GM12878 (cell line): Measurements from ENCODE around the gene PEX11A. TPM values are rescaled to one million over a fixed set of nuclear protein-coding genes. Genes with fewer than 3 reads are reported as not detected.

Experiments
- BACH1 ChIP-seq: fragments of 450-650 bp; IDR thresholded peaks from 2 replicates; pipeline ENCODE4 v1.6.1; 2017; ENCODE audit warnings: mild to moderate bottlenecking, borderline replicate concordance
- BHLHE40 ChIP-seq, 2 experiments: fragments of 450-650 bp in 1 of 2; IDR thresholded peaks; 2 replicates each; pipeline ENCODE4 v1.6.1; 2011 to 2017; ENCODE audit warnings: low read depth in 2 of 2, borderline replicate concordance in 1 of 2, improper control_type of control experiment in 1 of 2, low read length in 1 of 2, mild to moderate bottlenecking in 1 of 2
- HDGF ChIP-seq: fragments of 450-650 bp; IDR thresholded peaks from 2 replicates; pipeline ENCODE4 v1.6.1; 2016; ENCODE audit warnings: antibody characterized with exemption
- KDM1A ChIP-seq: fragments of 200-600 bp; sonication (generic); IDR thresholded peaks from 2 replicates; pipeline ENCODE4 v1.6.1; 2016; ENCODE audit warnings: borderline replicate concordance
- MXI1 ChIP-seq: fragments of 150-350 bp; IDR thresholded peaks from 2 replicates; pipeline ENCODE4 v1.6.1; 2011; ENCODE audit warnings: low read depth, mild to moderate bottlenecking, inconsistent platforms, low read length, improper control_type of control experiment
- polyA plus RNA-seq, 11 experiments: library from polyadenylated mRNA; depleted of rRNA in 4 of 11; unstranded in 6 of 11; stranded (reverse) in 5 of 11; fragments of >200 nt; fragmentation: Nextera tagmentation in 4 of 11; fragmentation: Illumina TruSeq in 1 of 11; extraction: Ambion mirVana in 4 of 11; extraction: Trizol in 1 of 11; gene quantifications; 1 replicate in 1 of 11; 2 replicates in 10 of 11; pipeline versions ENCODE4 v1.2.1 to v1.2.3, GENCODE V29; 2011 to 2016; ENCODE audit warnings: inconsistent platforms in 2 of 11, missing spikeins in 2 of 11, low read depth in 1 of 11
- total RNA-seq, 4 experiments: library from RNA; depleted of rRNA in 3 of 4; stranded (reverse); fragments of >200 nt in 3 of 4; fragmentation: Illumina TruSeq in 1 of 4; extraction: Trizol in 1 of 4; gene quantifications; 2 replicates each; pipeline versions ENCODE4 v1.2.1 to v1.2.3, GENCODE V29; 2013 to 2021
- TF ChIP-seq, protein P1 (sequence below): fragments of 450-650 bp; conservative IDR thresholded peaks from 2 replicates; pipeline ENCODE4 v1.6.1; 2017; ENCODE audit warnings: mild to moderate bottlenecking, moderate library complexity
- TF ChIP-seq, protein P2 (sequence below): fragments of 450-650 bp; IDR thresholded peaks from 2 replicates; pipeline ENCODE4 v1.6.1; 2016; ENCODE audit warnings: mild to moderate bottlenecking
- TF ChIP-seq, protein P3 (sequence below): IDR thresholded peaks from 2 replicates; pipeline ENCODE4 v1.6.1; 2011; ENCODE audit warnings: borderline replicate concordance, low read depth, mild to moderate bottlenecking, moderate library complexity, low read length; ENCODE audit not compliant: insufficient read depth, poor library complexity, severe bottlenecking
- TF ChIP-seq, protein P4 (sequence below): fragments of 450-650 bp; IDR thresholded peaks from 2 replicates; pipeline ENCODE4 v1.6.1; 2016; ENCODE audit warnings: mild to moderate bottlenecking, moderate library complexity, borderline replicate concordance

PEX11A gene
- total and polyA plus RNA-seq, 10 of the 15 experiments (the other 5 are each of a cell fraction or from before 2014, with no cell fraction given) = 1.4 to 2.8 (median 2.0) TPM

DNA sequence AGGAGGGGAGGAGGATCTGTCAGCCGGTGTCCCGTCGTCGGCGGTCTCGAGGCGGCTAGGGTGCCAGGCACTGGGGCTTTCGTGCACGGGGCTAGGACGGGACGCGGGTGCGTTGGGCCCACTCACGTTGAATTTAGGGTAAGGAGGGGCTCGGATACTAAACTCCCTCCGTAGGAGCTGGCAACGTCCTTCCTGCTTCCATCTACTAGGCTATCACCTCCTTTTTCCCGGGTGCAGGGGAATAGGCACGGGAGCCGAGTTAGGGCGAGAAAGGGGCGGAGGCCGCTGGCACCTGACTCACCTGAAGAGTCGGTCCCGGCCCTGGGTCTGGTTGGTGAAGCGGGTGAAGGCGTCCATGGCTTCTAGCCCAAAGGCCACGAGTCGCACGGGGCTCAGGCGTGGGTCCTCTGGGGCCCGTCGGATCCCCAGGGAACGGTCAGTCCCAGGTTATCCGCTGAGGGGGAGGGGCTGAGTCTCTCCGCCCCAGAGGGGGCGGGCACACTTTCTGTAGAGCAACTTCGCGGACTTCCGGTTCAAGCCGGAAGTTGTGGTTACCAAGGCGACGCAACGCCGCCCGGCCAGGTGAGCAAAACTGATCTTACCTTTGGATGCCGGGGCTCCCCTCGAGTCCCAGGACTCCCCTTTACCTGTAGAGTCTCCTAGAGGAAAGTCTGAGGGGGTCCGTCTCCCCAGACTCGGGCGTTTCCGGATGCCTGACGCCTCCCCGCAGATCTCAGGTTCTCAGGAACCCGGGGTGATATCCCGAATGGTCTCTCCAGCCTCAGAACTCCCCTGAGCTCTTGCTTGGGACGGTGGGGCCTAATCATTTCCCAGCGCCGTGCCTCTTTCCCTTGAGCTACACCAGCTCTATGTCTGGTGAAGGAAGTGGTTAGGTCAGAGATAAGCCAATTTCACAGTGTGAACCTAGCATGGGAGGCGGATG is at the start of gene PEX11A, which contains the start of gene WDR93 (continued):
- peak; percentile 44; the same call in 1 of the 2 replicates for TF ChIP-seq MXI1
- TF ChIP-seq, protein P1, sequence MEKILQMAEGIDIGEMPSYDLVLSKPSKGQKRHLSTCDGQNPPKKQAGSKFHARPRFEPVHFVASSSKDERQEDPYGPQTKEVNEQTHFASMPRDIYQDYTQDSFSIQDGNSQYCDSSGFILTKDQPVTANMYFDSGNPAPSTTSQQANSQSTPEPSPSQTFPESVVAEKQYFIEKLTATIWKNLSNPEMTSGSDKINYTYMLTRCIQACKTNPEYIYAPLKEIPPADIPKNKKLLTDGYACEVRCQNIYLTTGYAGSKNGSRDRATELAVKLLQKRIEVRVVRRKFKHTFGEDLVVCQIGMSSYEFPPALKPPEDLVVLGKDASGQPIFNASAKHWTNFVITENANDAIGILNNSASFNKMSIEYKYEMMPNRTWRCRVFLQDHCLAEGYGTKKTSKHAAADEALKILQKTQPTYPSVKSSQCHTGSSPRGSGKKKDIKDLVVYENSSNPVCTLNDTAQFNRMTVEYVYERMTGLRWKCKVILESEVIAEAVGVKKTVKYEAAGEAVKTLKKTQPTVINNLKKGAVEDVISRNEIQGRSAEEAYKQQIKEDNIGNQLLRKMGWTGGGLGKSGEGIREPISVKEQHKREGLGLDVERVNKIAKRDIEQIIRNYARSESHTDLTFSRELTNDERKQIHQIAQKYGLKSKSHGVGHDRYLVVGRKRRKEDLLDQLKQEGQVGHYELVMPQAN = peak; percentile 39; the same call in 1 of the 2 replicates
- no peak for TF ChIP-seq KDM1A
- no peak; the same call in 1 of the 2 replicates for TF ChIP-seq BACH1
- 0 out of 2 replicates have a peak, but pooled peaks have one; percentile 17 for TF ChIP-seq HDGF
- TF ChIP-seq, protein P2, sequence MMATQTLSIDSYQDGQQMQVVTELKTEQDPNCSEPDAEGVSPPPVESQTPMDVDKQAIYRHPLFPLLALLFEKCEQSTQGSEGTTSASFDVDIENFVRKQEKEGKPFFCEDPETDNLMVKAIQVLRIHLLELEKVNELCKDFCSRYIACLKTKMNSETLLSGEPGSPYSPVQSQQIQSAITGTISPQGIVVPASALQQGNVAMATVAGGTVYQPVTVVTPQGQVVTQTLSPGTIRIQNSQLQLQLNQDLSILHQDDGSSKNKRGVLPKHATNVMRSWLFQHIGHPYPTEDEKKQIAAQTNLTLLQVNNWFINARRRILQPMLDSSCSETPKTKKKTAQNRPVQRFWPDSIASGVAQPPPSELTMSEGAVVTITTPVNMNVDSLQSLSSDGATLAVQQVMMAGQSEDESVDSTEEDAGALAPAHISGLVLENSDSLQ = 0 out of 2 replicates have a peak, but pooled peaks have one; percentile 38
- TF ChIP-seq, protein P3, sequence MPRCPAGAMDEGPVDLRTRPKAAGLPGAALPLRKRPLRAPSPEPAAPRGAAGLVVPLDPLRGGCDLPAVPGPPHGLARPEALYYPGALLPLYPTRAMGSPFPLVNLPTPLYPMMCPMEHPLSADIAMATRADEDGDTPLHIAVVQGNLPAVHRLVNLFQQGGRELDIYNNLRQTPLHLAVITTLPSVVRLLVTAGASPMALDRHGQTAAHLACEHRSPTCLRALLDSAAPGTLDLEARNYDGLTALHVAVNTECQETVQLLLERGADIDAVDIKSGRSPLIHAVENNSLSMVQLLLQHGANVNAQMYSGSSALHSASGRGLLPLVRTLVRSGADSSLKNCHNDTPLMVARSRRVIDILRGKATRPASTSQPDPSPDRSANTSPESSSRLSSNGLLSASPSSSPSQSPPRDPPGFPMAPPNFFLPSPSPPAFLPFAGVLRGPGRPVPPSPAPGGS = no peak
- TF ChIP-seq, protein P4, sequence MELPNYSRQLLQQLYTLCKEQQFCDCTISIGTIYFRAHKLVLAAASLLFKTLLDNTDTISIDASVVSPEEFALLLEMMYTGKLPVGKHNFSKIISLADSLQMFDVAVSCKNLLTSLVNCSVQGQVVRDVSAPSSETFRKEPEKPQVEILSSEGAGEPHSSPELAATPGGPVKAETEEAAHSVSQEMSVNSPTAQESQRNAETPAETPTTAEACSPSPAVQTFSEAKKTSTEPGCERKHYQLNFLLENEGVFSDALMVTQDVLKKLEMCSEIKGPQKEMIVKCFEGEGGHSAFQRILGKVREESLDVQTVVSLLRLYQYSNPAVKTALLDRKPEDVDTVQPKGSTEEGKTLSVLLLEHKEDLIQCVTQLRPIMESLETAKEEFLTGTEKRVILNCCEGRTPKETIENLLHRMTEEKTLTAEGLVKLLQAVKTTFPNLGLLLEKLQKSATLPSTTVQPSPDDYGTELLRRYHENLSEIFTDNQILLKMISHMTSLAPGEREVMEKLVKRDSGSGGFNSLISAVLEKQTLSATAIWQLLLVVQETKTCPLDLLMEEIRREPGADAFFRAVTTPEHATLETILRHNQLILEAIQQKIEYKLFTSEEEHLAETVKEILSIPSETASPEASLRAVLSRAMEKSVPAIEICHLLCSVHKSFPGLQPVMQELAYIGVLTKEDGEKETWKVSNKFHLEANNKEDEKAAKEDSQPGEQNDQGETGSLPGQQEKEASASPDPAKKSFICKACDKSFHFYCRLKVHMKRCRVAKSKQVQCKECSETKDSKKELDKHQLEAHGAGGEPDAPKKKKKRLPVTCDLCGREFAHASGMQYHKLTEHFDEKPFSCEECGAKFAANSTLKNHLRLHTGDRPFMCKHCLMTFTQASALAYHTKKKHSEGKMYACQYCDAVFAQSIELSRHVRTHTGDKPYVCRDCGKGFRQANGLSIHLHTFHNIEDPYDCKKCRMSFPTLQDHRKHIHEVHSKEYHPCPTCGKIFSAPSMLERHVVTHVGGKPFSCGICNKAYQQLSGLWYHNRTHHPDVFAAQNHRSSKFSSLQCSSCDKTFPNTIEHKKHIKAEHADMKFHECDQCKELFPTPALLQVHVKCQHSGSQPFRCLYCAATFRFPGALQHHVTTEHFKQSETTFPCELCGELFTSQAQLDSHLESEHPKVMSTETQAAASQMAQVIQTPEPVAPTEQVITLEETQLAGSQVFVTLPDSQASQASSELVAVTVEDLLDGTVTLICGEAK = peak; percentile 92
- peak in 1 of 2 experiments; percentile 75; a peak in 2 of 4 replicates for TF ChIP-seq BHLHE40 (IDR thresholded peaks at IDR 0.05; ENCODE audit: borderline replicate concordance in 1 of 2, low read depth in 2 of 2, low read length in 1 of 2)
